OCI-LY7 (cell line): ENCODE data around the gene ZDHHC8. TPM values are rescaled to one million over a fixed set of nuclear protein-coding genes. Genes with fewer than 3 reads are reported as not detected.

Source experiments
- BruUV-seq: library from RNA; stranded (reverse); fragments of 400-500 nt; replicated peaks from 2 replicates; lab custom pipeline; 2021; lab: Mats Ljungman, UMichigan
- CTCF ChIA-PET: fragments of 300-600 bp; sonication (Branson Sonifier 250); formaldehyde crosslinking; loops from one replicate; lab custom pipeline; 2022; ENCODE audit warnings: antibody characterized with exemption; ENCODE audit not compliant: unreplicated experiment; lab: Charles Lee
- POLR2A ChIA-PET: fragments of 300-600 bp; sonication (Branson Sonifier 250); formaldehyde crosslinking; loops from one replicate; lab custom pipeline; 2022; ENCODE audit warnings: antibody characterized with exemption; lab: Charles Lee
- DNase-seq: peaks from one replicate; pipeline ENCODE4 v3.0.0-alpha.2; 2015; ENCODE audit warnings: low spot score
- H2AFZ ChIP-seq: fragments of 200-600 bp; sonication (generic), shearing (Covaris generic); 2 replicates; pipeline ENCODE4 v1.6.1; 2014; ENCODE audit warnings: mild to moderate bottlenecking, antibody characterized with exemption, low read length, moderate library complexity
- H3K27ac ChIP-seq: fragments of 200-600 bp; sonication (generic); 2 replicates; pipeline ENCODE4 v1.5.1; 2014; ENCODE audit warnings: mixed run types, low read depth, mild to moderate bottlenecking, moderate library complexity, low read length, inconsistent platforms; ENCODE audit not compliant: poor library complexity, severe bottlenecking
- H3K36me3 ChIP-seq: fragments of 200-600 bp; sonication (generic); 2 replicates; pipeline ENCODE4 v1.6.1; 2014; ENCODE audit warnings: mild to moderate bottlenecking, antibody characterized with exemption, low read length, moderate library complexity, mixed read lengths; ENCODE audit not compliant: insufficient read depth
- H3K4me1 ChIP-seq: fragments of 200-600 bp; sonication (generic); 2 replicates; pipeline ENCODE4 v1.5.1; 2014; ENCODE audit warnings: mild to moderate bottlenecking, low read length; ENCODE audit not compliant: insufficient read depth, poor library complexity, severe bottlenecking
- H3K4me2 ChIP-seq: fragments of 200-600 bp; sonication (generic); 2 replicates; pipeline ENCODE4 v1.6.1; 2014; ENCODE audit warnings: mild to moderate bottlenecking, low read length
- H3K4me3 ChIP-seq: fragments of 200-600 bp; sonication (generic); 2 replicates; pipeline ENCODE4 v1.5.1; 2014; ENCODE audit warnings: mild to moderate bottlenecking, low read depth, low read length; ENCODE audit not compliant: poor library complexity, severe bottlenecking
- H3K79me2 ChIP-seq: fragments of 200-600 bp; sonication (generic); 2 replicates; pipeline ENCODE4 v1.6.1; 2016; ENCODE audit warnings: low read depth, mild to moderate bottlenecking, low read length, moderate library complexity, mixed read lengths; ENCODE audit not compliant: insufficient read depth
- H3K9me2 ChIP-seq: fragments of 200-600 bp; sonication (generic); 2 replicates; pipeline ENCODE4 v1.6.1; 2016; ENCODE audit warnings: mild to moderate bottlenecking, low read length, mixed read lengths; ENCODE audit not compliant: insufficient read depth
- H3K9me3 ChIP-seq: fragments of 200-600 bp; sonication (generic); 2 replicates; pipeline ENCODE4 v1.6.1; 2014; ENCODE audit warnings: mild to moderate bottlenecking, mixed run types, low read length, mixed read lengths
- H4K20me1 ChIP-seq: fragments of 200-600 bp; sonication (generic); 2 replicates; pipeline ENCODE4 v1.6.1; 2014; ENCODE audit warnings: mild to moderate bottlenecking, antibody characterized with exemption, low read length, moderate library complexity, mixed read lengths; ENCODE audit not compliant: insufficient read depth
- CTCF ChIP-seq: fragments of 200-600 bp; sonication (generic); conservative IDR thresholded peaks from 2 replicates; pipeline ENCODE4 v1.5.1; 2014; ENCODE audit warnings: mild to moderate bottlenecking, antibody characterized with exemption, low read length, moderate library complexity, mixed read lengths
- EZH2phosphoT487 ChIP-seq: fragments of 200-600 bp; sonication (generic); IDR thresholded peaks from 2 replicates; pipeline ENCODE4 v1.6.1; 2018; ENCODE audit warnings: low read depth, borderline replicate concordance, mild to moderate bottlenecking, mixed run types, antibody characterized with exemption, low read length, moderate library complexity, mixed read lengths
- intact Hi-C: fragments of 100-400 bp; cut with micrococcal nuclease; formaldehyde crosslinking; loops from one replicate; pipeline ENCODE4 v1.10.0; 2022; ENCODE audit not compliant: unreplicated experiment
- total RNA-seq, 2 experiments: library from RNA; depleted of rRNA in 1 of 2; stranded (reverse); fragments of >200 nt in 1 of 2; shearing (Covaris generic) in 1 of 2; gene quantifications; 2 replicates each; pipeline ENCODE4 v1.2.3, GENCODE V29; 2014 to 2022

The ZDHHC8 gene
- total RNA-seq, 2 experiments from 2014 or later: 2.3 to 16.7 TPM

GRCh38 chr22:20116376-20116950, 15.1 kb upstream of the ZDHHC8 start:
- CTCF ChIA-PET: interaction anchor here (0.6 kb wide), 1 partner anchor 12 kb away, joined by 3 read pairs; no protein-coding TSS in a partner anchor

GRCh38 chr22:20116951-20117632, 14.5 kb upstream of the ZDHHC8 start, which contains the start of gene TRMT2A:
Gene TRMT2A, minus strand, starts transcription at chr22:20117226. Its CDS starts 320 bp downstream, at chr22:20116906.
- Histone ChIP-seq H3K4me1 (peaks cover 31% of the 10 kb centered on the region), H3K36me3 (peaks cover 85% of the 10 kb centered on the region)
- POLR2A ChIA-PET: interaction anchor here (1.0 kb wide), 1 partner anchor 26 kb away, joined by 3 read pairs; no protein-coding TSS in a partner anchor

More at GRCh38 chr22:20116376-20116950, 15.1 kb upstream of the ZDHHC8 start:
- H3K4me1 ChIP-seq: peaks cover 38% of the 10 kb centered on the region
- peaks cover 9% of the 10 kb centered on the region; the same call in 1 of the 2 replicates for H4K20me1 ChIP-seq
- no peak for DNase-seq
- peaks cover 84% of the 10 kb centered on the region for H3K36me3 ChIP-seq
- intact Hi-C loops: no loop called here
- H3K9me2 ChIP-seq: no peaks in the 10 kb centered on the region
- TSS peak; percentile 73 for BruUV-seq
- H3K27ac ChIP-seq: peak overlapping the region; percentile 63
- peak overlapping the region; percentile 9; the same call in 1 of the 2 replicates for H2AFZ ChIP-seq
- H3K4me2 ChIP-seq: peak overlapping the region; percentile 74
- POLR2A ChIA-PET: interaction anchor here (1.0 kb wide), 1 partner anchor 25 kb away, joined by 3 read pairs; no protein-coding TSS in a partner anchor
- no peaks in the 10 kb centered on the region for H3K9me3 ChIP-seq
- TF ChIP-seq CTCF (no peak), EZH2phosphoT487 (no peak)
- peak overlapping the region; percentile 98 for H3K4me3 ChIP-seq
- peaks cover 59% of the 10 kb centered on the region for H3K79me2 ChIP-seq

More at GRCh38 chr22:20116951-20117632, 14.5 kb upstream of the ZDHHC8 start, which contains the start of gene TRMT2A:
- Histone ChIP-seq H3K9me3 (no peaks in the 10 kb centered on the region), H3K4me2 (peak within 1 kb of the TSS; percentile 75), H3K4me3 (peak within 1 kb of the TSS; percentile 98), H3K9me2 (no peaks in the 10 kb centered on the region), H2AFZ (peak within 1 kb of the TSS; percentile 9; the same call in 1 of the 2 replicates), H3K79me2 (peaks cover 65% of the 10 kb centered on the region), H4K20me1 (peaks cover 13% of the 10 kb centered on the region; the same call in 1 of the 2 replicates), H3K27ac (peak within 1 kb of the TSS; percentile 74)
- BruUV-seq: no TSS peak
- CTCF ChIA-PET: interaction anchor here (0.6 kb wide), 1 partner anchor 11 kb away, joined by 3 read pairs; no protein-coding TSS in a partner anchor
- TF ChIP-seq CTCF: peak; percentile 54
- no peak for TF ChIP-seq EZH2phosphoT487
- intact Hi-C loops: loop anchor here (1.0 kb wide), 2 partner anchors 37 to 88 kb away; partner anchors contain the start of gene DGCR8
- DNase-seq: peak; percentile 99
